ENCODE results near the gene ZFAND5. TPM values are rescaled to one million over a fixed set of nuclear protein-coding genes. Genes with fewer than 3 reads are reported as not detected.
A peak's percentile ranks its signal among the peaks of the same experiment; 100 is the strongest.

Gene ZFAND5
- polyA plus RNA-seq, 2 of the 4 experiments (the other 2 are of a cell fraction), result 135 to 234 TPM

DNA sequence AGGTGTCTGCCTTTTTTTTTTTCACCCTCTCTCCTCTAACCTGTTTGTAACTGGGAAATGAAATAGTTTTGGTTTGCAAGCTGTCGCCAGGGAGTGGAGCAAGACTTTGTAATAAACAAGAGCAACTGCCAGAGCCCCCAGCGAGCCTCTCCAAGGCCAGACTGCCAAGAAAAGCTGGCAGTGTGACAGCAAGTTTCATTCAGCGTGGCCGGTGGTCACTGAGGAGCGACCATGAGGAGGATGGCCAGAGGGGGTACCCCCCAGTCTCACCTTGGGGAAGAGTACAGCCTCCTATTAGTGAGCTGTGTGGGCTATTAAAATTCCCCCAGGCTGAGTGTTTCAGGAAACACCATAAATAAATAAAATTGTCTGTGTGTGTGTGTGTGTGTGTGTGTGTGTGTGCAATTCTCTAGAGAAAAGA is 49.9 kb downstream of the ZFAND5 start (continued):
- peak in 1 of 2 experiments; percentile 29; a peak in 1 of 4 replicates for TF ChIP-seq CEBPB (IDR thresholded peaks at IDR 0.05)

DNA sequence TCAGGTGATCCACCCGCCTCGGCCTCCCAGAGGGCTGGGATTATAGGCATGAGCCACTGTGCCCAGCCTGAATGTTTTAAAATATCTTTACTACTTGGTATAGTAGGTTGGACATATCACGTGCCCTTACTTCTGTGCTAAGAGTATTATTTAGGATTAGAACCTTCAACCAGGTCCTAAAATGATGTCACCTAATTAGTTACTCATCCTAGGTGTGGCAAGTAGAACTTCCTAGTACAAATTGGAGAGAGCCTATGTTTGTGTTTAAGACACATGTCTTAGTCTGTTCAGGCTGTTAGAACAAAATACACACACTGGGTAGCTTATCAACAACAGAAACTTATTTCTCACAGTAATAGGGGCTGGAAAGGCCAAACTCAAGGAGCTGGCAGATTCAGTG is 51.5 kb downstream of the ZFAND5 start:
- Histone ChIP-seq H3K4me1 (peaks cover 62% of the 10 kb centered on the region), H3K9me3 (no peaks in the 10 kb centered on the region), H3K4me3 (no peak overlapping the region), H3K4me2 (peak overlapping the region; percentile 81), H3K27ac (peak overlapping the region; percentile 87 to 90)
- no peak for ATAC-seq
- TF ChIP-seq SREBF2 (IDR thresholded peaks at IDR 0.05), result no peak
- TF ChIP-seq CHD2 (IDR thresholded peaks at IDR 0.05; ENCODE audit: low read length, partially characterized antibody), result no peak
- no peak for TF ChIP-seq NPAS2 (CRISPR knock-in tag; IDR thresholded peaks at IDR 0.05; ENCODE audit: borderline replicate concordance)
- TF ChIP-seq JUN (IDR thresholded peaks at IDR 0.05), result no peak
- no peak for TF ChIP-seq HES2 (IDR thresholded peaks at IDR 0.05)
- TF ChIP-seq HEYL (CRISPR knock-in tag; IDR thresholded peaks at IDR 0.05), result no peak
- TF ChIP-seq POLR2A (IDR thresholded peaks at IDR 0.05; ENCODE audit: low read length), result no peak
- TF ChIP-seq ZFP36 (IDR thresholded peaks at IDR 0.05; ENCODE audit: borderline replicate concordance, partially characterized antibody), result no peak
- no peak for TF ChIP-seq JUNB (IDR thresholded peaks at IDR 0.05)
- no peak for TF ChIP-seq KDM5A (IDR thresholded peaks at IDR 0.05)
- TF ChIP-seq RARB (CRISPR knock-in tag; IDR thresholded peaks at IDR 0.05), result no peak
- no peak for TF ChIP-seq FOSB (CRISPR knock-in tag; IDR thresholded peaks at IDR 0.05)
- TF ChIP-seq MYC (IDR thresholded peaks at IDR 0.05; ENCODE audit: borderline replicate concordance, low read length), result no peak
- no peak for TF ChIP-seq EHF (CRISPR knock-in tag; IDR thresholded peaks at IDR 0.05)
- TF ChIP-seq PHF8 (IDR thresholded peaks at IDR 0.05; ENCODE audit: borderline replicate concordance, low read depth), result no peak
- no peak for TF ChIP-seq HOXB13 (CRISPR knock-in tag; IDR thresholded peaks at IDR 0.05; ENCODE audit: low read depth)
- TF ChIP-seq USF2 (IDR thresholded peaks at IDR 0.05), result no peak
- no peak for FAIRE-seq
- DNase-seq (ENCODE audit: low read depth in 1 of 2, low spot score in 1 of 2), result no peak
- ChIA-PET CTCF (interaction anchor here (1.2 to 2.7 kb wide), 4 partner anchors 8 to 509 kb away, joined by 3 to 10 read pairs (median 7); no protein-coding TSS in a partner anchor), POLR2A (interaction anchor here (3.1 kb wide), 1 partner anchor 51 kb away, joined by 48 read pairs; the partner anchor contains the start of gene ZFAND5)
- WGBS (ENCODE audit: missing lambda C conversion rate), result 82% methylated on average over 3 of the region's 3 CpGs

- CTCF ChIA-PET, result no interaction called here
- 76% methylated on average over 10 of the region's 10 CpGs for WGBS (ENCODE audit: missing lambda C conversion rate)
Measured at GRCh38 chr9:72312386-72312987, 52.5 kb downstream of the ZFAND5 start.

More at GRCh38 chr9:72312386-72312987, 52.5 kb downstream of the ZFAND5 start:
- Histone ChIP-seq H3K4me1 (peaks cover 59% of the 10 kb centered on the region), H3K4me2 (no peak overlapping the region), H3K9me3 (no peaks in the 10 kb centered on the region), H3K4me3 (no peak overlapping the region), H3K27ac (peak overlapping the region; percentile 52 to 87; a peak in 4 of 6 replicates)
- no peak for ATAC-seq
- DNase-seq (ENCODE audit: low read depth in 1 of 2, low spot score in 1 of 2), result no peak
- FAIRE-seq, result no peak
- POLR2A ChIA-PET, result no interaction called here
- TF ChIP-seq CTCF (IDR thresholded peaks at IDR 0.05), result no peak
- TF ChIP-seq FOSL2 (IDR thresholded peaks at IDR 0.05), result no peak
- TF ChIP-seq FOSL2 (CRISPR knock-in tag; IDR thresholded peaks at IDR 0.05), result no peak
- no peak for TF ChIP-seq ZNF302 (CRISPR knock-in tag; IDR thresholded peaks at IDR 0.05)
- TF ChIP-seq ZC3H11A (IDR thresholded peaks at IDR 0.05), result no peak
- no peak for TF ChIP-seq PHF8 (IDR thresholded peaks at IDR 0.05; ENCODE audit: borderline replicate concordance, low read depth)
- no peak for TF ChIP-seq NPAS2 (CRISPR knock-in tag; IDR thresholded peaks at IDR 0.05; ENCODE audit: borderline replicate concordance)
- TF ChIP-seq CHD2 (IDR thresholded peaks at IDR 0.05; ENCODE audit: low read length, partially characterized antibody), result no peak
- no peak for TF ChIP-seq HOXA7 (CRISPR knock-in tag; IDR thresholded peaks at IDR 0.05)
- TF ChIP-seq RCOR1 (IDR thresholded peaks at IDR 0.05; ENCODE audit: low read depth, low read length), result no peak
- TF ChIP-seq, protein P1, sequence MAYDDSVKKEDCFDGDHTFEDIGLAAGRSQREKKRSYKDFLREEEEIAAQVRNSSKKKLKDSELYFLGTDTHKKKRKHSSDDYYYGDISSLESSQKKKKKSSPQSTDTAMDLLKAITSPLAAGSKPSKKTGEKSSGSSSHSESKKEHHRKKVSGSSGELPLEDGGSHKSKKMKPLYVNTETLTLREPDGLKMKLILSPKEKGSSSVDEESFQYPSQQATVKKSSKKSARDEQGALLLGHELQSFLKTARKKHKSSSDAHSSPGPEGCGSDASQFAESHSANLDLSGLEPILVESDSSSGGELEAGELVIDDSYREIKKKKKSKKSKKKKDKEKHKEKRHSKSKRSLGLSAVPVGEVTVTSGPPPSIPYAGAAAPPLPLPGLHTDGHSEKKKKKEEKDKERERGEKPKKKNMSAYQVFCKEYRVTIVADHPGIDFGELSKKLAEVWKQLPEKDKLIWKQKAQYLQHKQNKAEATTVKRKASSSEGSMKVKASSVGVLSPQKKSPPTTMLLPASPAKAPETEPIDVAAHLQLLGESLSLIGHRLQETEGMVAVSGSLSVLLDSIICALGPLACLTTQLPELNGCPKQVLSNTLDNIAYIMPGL (CRISPR knock-in tag; IDR thresholded peaks at IDR 0.05; ENCODE audit: borderline replicate concordance), result no peak
- no peak for TF ChIP-seq PBX3 (IDR thresholded peaks at IDR 0.05)
- no peak for TF ChIP-seq NFE2L2 (conservative IDR thresholded peaks at IDR 0.05; ENCODE audit: low read length)
- TF ChIP-seq, protein P2, sequence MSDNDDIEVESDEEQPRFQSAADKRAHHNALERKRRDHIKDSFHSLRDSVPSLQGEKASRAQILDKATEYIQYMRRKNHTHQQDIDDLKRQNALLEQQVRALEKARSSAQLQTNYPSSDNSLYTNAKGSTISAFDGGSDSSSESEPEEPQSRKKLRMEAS (IDR thresholded peaks at IDR 0.05), result no peak
- no peak for TF ChIP-seq HOXB5 (CRISPR knock-in tag; IDR thresholded peaks at IDR 0.05)
